Activated CD4-positive, alpha-beta T cell treated with anti-CD3 and anti-CD28 coated beads for 24 hours (primary cell): ENCODE data around the gene EDEM2.
"Not testable (repeated sequence)": the region's sequence is repeated elsewhere in the genome, so short reads cannot be mapped to it uniquely, and the experiment has no call there.

ENCODE experiments used
- DNase-seq, 2 donors: peaks; one replicate each; pipeline ENCODE4 v3.0.0-alpha.2; 2020; ENCODE audit warnings: low read depth in 2 of 2

EDEM2 gene

DNA sequence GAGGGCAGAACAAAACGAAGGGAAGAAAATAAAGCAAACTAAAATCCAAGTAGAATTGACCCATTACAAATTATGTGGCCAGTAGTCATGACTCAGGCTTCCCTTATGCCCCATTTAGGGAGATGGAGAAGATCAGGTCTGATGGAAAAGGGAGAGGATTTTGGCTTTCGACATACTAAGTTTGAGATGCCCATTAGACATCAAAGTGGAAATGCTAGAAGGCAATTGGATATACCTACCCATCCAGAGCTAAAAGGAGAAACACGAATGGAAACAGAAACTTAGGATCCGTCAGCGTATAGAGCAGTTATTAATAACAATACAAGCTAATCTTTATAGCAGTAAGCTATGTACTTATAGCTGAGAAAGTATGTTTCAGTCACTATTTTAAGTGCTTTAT, 59.3 kb downstream of the EDEM2 start:
- DNase-seq: no peak

DNA sequence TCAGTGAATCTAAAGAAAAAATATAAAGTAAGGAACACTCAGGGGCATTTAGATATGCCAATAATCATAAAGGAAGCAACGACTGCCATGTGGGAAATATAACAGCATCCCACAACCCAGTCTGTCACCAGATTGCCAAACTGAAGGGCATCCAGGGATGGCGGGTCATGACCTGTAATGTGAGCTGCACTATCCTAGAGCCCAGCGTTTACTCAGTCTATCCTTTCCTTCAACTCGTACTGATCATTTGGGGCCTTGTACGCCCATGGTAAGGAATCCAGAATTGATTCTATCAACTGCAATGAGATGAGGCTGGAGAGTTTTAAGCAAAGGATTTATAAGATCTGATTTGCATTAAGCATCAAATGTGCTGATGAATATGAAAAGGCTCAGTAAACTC, 59.8 kb downstream of the EDEM2 start:
- DNase-seq: no peak

DNA sequence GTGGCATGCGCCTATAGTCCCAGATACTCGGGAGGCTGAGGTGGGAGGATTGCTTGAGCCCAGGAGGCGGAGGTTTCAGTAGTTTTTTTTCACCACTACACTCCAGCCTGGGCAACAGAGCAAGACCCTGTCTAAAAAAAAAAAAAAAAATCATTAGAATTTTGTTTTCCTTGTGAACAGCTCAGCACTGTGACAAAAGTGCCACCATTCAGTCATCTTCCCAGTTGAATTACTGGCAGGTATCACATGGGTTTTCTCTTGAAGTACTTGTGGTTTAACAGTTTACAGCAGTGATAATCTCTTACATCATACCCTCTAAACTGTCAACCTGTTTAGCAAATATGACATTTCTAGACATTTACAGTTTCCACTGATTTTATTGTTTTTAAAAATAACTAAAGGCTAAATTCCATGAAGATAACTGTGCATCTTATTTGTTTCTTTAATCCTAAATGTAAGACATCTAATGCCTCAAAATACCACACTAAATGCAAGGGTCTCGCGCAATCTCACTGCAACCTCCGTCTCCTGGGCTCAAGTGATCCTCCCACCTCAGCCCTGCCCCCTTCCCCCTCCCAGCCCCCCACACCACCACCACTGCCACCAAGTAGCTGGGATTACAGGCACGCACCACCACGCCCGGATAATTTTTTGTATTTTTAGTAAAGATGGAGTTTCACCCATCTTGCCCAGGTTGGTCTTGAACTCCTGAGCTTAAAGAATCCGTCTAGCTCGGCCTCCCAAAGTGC, 61.5 kb downstream of the EDEM2 start:
- no peak for DNase-seq

DNA sequence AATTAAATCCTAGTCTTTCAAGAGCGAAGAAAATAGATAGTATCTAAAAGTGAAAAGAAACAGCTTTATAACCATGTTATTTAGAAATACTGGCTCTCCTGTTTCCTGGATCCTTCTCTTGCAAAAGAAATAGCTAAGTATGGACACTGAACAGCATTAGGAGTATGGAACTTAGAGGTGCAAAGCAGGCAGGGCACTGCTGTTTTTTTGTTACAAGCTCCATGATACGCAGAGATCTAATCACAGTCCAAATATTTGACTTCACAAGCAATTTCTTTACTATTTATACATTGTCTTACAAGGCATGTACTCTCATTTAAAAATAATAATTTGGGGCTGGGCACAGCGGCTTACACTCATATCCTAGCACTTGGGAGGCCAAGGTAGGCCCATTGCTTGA, 62.1 kb downstream of the EDEM2 start:
- no peak for DNase-seq

DNA sequence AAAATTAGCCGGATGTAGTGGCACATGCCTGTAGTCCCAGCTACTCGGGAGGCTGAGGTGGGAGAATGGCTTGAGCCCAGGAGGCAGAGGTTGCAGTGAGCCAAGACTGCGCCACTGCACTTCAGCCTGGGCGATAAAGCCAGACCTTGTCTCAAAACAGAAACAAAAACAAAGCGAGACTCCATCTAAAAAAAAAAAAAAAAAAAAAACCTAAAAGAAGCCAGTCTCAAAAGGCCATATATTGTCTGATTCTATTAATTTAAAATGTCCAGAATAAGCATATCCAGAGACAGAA, 66.8 kb downstream of the EDEM2 start:
- not testable (repeated sequence) for DNase-seq

DNA sequence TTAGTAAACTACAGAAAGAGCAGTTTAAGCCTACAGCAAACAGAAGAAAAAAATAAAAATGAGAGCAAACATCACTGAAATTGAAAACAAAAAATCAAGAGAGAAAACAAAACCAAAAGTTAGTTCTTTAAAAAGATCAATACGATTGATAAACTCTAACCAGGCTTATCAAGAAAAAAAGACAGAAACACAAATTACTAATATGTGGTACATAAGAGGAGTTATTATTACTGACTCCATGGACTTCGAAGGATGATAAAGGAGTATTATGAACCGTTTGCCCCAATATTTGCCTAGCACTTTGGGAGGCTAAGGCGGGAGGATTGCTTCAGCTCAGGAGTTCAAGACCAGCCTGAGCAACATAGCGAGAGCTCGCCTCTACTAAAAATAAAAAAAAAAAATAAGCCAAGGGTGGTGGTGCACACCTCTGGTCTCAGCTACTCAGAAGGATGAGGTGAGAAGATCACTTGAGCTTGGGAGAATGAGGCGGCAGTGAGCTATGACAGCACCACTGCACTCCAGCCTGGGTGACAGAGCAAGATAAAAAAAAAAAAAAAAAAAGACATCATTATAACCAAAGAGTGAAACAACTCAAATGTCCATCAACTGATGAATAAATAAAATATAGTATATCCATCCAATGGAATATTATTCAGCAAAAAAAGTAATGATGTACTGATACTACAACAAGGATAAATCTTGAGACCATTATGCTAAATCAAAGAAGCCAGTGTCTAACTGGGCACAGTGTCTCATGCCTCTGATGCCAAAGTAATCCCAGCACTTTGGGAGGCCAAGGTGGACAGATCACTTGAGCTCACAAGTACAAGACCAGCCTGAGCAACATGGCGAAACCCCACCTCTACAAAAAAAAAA, 67.4 kb downstream of the EDEM2 start:
- DNase-seq: no peak

DNA sequence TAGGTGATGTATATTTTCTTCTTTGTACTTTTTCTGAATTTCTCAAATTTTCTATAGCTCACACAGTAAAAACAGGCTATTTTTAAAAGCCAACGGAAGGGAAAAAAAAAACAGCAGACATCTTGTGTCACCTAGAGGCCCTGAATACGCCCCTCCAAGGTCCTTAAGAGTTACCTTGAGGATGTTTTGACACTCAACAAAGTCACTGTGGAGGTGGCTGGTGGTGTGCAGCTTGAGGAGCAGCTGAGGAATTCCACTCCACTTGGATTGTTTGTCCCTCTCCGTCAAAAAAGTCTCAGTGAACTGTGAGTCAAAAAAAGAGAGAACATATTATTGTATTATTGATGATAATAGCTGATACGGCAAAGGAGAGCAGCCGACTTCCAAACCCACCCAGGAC, 69.3 kb downstream of the EDEM2 start:
- no peak for DNase-seq

DNA sequence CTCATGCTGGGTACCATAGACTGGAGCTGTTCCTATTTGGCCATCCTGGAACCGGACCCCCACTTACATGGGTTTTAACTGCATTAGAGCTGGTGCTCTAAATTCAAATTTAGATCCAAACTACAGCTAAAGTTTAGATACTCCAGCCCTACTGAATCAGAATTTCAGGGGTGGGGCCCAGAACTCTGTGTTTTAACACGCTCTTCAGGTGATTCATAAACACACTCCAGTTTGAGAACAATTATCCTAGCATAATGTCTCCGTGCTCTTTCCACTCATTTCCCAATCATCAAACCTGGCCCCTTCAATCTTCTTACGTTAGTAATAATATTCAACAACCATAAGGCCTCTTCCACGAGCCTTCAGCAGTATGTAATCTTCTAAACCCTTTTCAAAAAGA, 69.8 kb downstream of the EDEM2 start:
- no peak for DNase-seq

DNA sequence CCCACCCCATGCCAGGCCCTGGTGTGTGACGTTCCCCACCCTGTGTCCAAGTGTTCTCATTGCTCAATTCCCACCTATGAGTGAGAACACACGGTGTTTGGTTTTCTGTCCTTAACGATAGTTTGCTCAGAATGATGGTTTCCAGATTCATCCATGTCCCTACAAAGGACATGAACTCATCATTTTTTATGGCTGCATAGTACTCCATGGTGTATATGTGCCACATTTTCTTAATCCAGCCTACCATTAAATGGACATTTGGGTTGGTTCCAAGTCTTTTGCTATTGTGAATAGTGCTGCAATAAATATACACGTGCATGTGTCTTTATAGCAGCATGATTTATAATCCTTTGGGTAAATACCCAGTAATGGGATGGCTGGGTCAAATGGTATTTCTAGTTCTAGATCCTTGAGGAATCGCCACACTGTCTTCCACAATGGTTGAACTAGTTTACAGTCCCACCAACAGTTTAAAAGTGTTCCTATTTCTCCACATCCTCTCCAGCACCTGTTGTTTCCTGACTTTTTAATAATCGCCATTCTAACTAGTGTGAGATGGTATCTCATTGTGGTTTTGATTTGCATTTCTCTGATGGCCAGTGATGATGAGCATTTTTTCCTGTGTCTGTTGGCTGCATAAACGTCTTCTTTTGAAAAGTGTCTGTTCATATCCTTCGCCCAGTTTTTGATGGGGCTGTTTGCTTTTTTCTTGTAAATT, 75.5 kb downstream of the EDEM2 start:
- DNase-seq: not testable (repeated sequence)

DNA sequence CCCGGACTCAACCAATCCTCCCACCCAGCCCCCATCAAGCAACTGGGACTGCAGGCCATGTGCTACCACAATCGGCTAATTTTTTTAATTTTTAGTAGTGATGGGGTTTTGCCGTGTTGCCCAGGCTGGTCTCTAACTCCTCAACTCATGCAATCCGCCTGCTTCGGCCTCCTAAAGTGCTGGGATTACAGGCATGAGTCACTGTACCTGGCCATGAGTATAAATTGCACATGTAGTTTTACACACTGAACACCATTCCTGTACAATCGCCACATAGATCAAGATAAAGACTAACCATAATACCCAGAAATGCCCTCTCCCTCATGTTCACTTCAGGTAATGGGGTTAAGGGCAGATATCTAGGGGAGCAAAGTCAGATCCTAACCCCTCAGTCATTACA, 80.9 kb downstream of the EDEM2 start:
- DNase-seq: no peak
